NOMO-1 treated with dmso at 0.1 percent for 144 hours (cell line): ENCODE data around the gene WASHC1.
"Not testable (repeated sequence)": the region's sequence is repeated elsewhere in the genome, so short reads cannot be mapped to it uniquely, and the experiment has no call there.

Source experiments
- DNase-seq: peaks from one replicate; lab custom pipeline; 2025; ENCODE audit not compliant: unreplicated experiment; lab: John Stamatoyannopoulos, UW

WASHC1 gene

GRCh38 chr9:16875-17274 is 12.4 kb downstream of the WASHC1 start:
- not testable (repeated sequence) for DNase-seq

- not testable (repeated sequence) for DNase-seq
These were observed 15.0 kb downstream of the WASHC1 start for GRCh38 chr9:14129-14809.

GRCh38 chr9:11206-11605 is 18.1 kb downstream of the WASHC1 start:
- DNase-seq, result not testable (repeated sequence)

- DNase-seq, result not testable (repeated sequence)
These were observed 18.6 kb downstream of the WASHC1 start for GRCh38 chr9:10653-11053.

GRCh38 chr9:10207-10606 is 19.0 kb downstream of the WASHC1 start:
- DNase-seq, result not testable (repeated sequence)
